Fibroblast of skin of left biceps (primary cell): ENCODE data around the gene TNIK.

Source experiments
- DNase-seq, 2 experiments: peaks; one replicate each; pipeline ENCODE4 v3.0.0-alpha.2; 2013; ENCODE audit warnings: low read depth in 2 of 2

The TNIK gene

GRCh38 chr3:171192176-171192854 lies 267.9 kb downstream of the TNIK start:
- DNase-seq, result peak; percentile 50 to 52

DNA sequence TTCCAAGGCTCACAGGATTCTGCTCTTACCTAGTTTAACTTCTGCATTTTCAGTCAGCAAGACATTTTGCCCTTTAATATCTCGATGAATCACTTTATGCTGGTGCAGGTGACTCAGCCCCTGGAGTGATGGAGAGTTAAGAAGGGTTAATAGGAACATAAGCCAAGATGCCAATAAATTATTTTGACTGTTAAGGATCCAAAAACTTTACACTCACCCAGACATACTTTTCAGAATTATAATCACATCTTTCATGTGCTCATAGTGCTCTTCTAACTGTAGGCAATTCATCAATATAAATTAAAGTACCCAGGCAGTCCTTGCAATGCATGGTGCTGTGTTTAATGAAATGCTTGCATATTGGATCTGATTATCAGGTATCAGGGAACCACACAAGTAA lies 269.5 kb downstream of the TNIK start:
- no peak for DNase-seq

GRCh38 chr3:171189394-171190080 lies 270.7 kb downstream of the TNIK start:
- DNase-seq, result no peak

GRCh38 chr3:171187706-171188290 lies 272.4 kb downstream of the TNIK start:
- DNase-seq, result no peak

- DNase-seq, result peak; percentile 50 to 58
Measured at GRCh38 chr3:171186817-171187500, 273.2 kb downstream of the TNIK start.

GRCh38 chr3:171186383-171186782 lies 273.8 kb downstream of the TNIK start:
- DNase-seq, result no peak

- no peak for DNase-seq
Measured at GRCh38 chr3:171185959-171186358, 274.2 kb downstream of the TNIK start.

- DNase-seq, result no peak
Measured at GRCh38 chr3:171184372-171184771, 275.8 kb downstream of the TNIK start.

GRCh38 chr3:171183042-171183441 lies 277.2 kb downstream of the TNIK start:
- DNase-seq, result no peak

GRCh38 chr3:171181907-171182690 lies 278.1 kb downstream of the TNIK start:
- peak in 1 of 2 experiments; percentile 29 for DNase-seq

GRCh38 chr3:171178714-171179113 lies 281.5 kb downstream of the TNIK start:
- DNase-seq, result no peak

DNA sequence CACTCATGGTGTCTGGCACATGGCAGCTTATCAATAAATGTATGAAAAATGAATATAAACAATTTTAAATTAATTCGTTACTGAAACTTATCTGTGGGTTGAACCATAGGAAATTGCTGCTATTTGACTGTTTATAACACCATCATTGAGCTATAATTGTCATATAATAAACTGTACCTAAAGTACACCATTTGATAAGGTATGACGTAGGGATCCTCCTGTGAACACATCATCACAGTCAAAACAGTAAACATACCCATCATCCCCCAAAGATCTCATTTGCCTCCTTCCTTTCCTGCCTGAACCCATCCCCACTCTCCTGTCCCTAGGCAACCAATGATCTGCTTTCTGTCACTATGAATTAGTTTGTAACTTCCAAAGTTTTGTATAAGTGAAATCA lies 282.7 kb downstream of the TNIK start:
- DNase-seq, result no peak

GRCh38 chr3:171177056-171177455 lies 283.1 kb downstream of the TNIK start:
- DNase-seq, result no peak

DNA sequence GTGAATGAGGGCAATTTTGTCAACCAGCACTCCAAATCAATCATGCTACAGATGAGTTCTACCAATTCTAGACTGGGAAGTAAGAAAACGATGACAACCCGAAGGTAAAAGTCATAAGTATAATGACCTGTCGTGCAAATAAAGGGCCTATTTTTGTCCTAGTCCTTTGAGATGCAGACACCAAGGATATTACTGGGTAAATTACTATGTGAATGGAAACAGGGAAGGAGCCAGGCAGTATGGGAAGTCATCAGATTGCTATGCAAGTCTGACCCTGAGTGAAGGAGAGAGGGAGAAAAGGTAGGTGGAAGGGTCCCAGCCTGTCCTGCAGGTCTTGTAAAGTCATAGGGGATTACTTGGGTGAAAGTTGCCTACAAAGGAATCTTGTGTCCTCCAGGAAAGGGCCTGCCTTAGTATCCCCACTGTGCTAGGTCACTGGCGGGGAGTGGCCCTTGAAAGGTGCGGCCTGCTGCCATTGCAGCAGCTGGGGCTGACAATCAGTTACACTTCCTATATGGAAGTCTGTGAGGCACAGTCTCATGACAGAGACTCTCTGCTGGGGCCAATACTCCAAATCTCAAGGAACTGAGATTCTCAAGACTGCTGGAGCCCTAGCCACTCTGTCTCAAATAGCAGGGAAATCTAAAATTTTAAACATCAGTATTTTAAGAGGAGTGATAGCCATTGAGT lies 283.8 kb downstream of the TNIK start:
- DNase-seq, result no peak

DNA sequence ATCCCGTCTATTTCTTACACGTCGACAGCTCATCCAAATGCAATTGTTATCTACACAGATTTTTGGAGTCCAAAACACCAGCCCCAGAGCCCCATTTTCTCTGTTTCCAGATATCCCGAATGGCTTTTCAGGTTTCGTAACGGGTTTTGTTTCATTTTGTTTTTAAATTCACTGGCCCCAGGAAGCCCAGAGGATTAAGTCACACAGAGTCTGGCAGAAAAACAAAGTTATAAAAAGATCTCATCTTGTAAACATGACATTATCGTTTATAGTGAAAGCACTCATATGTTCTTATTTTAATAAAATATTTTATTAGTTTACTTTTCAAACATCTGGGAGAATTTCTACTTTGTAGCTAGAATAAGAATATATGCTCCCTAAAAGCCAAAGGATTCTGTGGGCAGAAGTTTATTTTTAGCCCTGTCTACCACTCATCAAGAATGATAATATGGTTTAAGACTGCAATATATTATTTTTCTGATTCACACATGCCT lies 284.4 kb downstream of the TNIK start:
- no peak for DNase-seq

DNA sequence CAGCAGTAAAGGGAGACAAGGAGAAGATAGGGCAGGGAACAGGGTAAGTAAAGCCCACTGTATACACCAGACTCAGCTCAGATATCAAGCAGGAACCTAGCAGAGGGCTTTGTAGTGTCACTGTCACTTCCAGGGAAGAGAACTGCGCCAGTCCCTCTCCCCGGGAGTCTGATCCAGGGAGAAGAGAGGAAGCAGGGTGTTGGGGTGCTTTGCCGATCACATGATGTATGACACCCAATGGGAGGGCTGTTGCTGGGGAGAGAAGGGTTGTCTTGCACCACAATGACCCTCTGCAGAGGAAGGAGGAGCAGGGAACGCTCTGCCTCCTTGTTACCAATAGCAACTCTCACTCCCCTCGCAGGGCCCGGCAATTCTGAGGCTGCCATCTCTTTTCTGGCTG lies 286.5 kb downstream of the TNIK start:
- no peak for DNase-seq

DNA sequence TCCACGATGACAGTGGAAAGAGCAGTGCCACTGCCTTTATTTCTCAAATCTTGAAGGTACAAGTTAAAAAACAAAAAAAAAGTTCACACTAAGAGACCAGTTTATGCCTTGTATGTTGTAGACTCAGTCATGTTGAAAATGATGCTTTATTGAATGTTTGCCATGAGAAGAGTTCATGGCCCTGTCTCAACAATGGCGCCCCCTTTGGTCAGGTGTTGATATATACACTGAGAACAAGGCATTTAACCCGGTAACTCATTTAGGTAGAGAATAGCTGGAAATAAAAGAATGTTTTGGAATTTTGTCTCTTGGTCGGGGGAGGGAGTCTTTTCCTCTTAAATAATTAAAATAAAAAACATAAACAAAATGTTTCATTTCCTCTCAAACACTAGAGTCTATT lies 288.1 kb downstream of the TNIK start:
- no peak for DNase-seq

- DNase-seq, result no peak
Measured at GRCh38 chr3:171169866-171170265, 290.3 kb downstream of the TNIK start.

GRCh38 chr3:171169443-171169842 lies 290.8 kb downstream of the TNIK start:
- DNase-seq, result no peak

DNA sequence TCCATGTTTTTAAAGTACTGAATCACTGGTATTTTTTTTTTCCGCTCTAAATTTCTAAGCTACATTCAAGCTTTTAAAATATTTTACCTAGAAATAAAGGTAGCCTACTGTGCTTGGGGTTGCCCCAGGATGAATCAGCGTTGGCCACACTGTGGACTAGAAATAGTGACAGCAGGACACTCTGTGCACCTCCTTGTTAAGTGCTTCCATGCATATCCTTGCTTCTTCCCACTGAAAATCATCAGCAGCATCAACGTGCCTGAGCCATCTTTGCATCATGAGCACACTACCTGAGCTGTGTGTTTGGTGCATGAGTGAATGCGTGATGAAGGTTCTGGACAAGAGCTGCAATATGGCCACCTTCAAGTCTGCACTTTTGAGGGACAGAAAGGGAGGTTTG lies 291.7 kb downstream of the TNIK start:
- no peak for DNase-seq

GRCh38 chr3:171168086-171168485 lies 292.1 kb downstream of the TNIK start:
- DNase-seq, result no peak
